Lung microvascular endothelial cell (primary cell): ENCODE data around the gene TMEM182. TPM values are rescaled to one million over a fixed set of nuclear protein-coding genes. Genes with fewer than 3 reads are reported as not detected.

Experiments used
- DNase-seq, 2 donors: peaks; one replicate each; pipeline versions ENCODE4 v3.0.0 to v3.0.0-alpha.2; 2010; ENCODE audit warnings: low read depth in 2 of 2
- total RNA-seq: library from RNA; depleted of rRNA; stranded (reverse); fragments of >200 nt; gene quantifications from 2 replicates; pipeline ENCODE4 v1.2.1, GENCODE V29; 2014

Gene TMEM182, protein sequence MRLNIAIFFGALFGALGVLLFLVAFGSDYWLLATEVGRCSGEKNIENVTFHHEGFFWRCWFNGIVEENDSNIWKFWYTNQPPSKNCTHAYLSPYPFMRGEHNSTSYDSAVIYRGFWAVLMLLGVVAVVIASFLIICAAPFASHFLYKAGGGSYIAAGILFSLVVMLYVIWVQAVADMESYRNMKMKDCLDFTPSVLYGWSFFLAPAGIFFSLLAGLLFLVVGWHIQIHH
- total RNA-seq, result 0.44 and 0.60 TPM in 2 replicates

DNA sequence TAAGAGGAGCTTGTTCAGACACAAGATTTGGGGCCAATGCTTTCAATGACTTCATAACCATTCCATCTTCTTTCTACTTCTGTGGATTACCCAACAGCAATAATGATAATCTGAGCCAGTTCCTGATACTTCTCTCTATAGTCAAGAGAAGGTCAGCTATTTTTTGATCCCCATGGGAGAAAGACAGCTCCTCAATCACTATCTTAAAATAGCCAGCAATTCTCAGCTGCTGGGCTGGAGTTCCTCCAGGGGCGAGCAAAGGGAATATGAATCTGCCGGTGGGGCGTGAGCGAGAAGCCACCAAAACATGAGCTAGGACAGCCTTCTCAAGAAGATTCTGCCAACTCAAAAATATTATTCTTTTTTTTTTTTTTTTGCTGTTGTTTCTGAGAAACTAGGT lies at the start of gene TMEM182:
Gene TMEM182, plus strand, starts transcription at position 269 of the 400 bp plus-strand sequence. CDS start 187 bp downstream, outside the sequence.
- no peak for DNase-seq

DNA sequence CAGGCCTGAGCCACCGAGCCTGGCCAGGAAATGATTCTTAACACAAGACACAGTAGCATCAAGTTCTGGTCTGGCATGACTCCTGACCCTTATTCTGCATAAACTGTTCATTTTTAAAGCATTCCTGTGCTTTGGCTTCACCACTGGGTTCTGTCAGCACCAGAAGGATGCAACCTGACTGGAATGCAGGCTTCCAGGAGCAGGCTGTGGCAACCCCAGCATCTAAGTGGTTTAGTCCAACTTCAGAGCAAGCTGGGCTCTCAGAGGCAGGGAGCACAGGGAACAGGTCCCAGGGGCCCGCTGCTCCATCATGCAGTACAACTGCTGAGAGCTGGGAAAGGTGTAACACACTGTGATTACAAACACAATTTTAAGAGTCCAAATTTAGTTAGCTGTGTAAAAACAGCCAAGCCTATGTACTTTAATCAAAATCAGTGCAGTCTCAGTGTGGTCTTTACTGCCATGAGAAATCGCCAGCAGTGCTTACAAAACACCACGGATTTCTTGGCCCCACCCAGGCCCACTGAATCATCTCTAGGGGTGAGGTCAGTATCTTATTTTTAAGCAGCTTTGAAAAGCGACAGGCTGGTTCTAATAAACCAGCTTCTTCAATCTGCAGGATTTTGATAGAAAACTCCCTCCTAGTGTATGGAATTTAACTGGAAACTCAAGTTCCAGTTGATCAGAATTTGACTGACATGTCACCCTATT lies 44.4 kb upstream of the TMEM182 start:
- no peak for DNase-seq

DNA sequence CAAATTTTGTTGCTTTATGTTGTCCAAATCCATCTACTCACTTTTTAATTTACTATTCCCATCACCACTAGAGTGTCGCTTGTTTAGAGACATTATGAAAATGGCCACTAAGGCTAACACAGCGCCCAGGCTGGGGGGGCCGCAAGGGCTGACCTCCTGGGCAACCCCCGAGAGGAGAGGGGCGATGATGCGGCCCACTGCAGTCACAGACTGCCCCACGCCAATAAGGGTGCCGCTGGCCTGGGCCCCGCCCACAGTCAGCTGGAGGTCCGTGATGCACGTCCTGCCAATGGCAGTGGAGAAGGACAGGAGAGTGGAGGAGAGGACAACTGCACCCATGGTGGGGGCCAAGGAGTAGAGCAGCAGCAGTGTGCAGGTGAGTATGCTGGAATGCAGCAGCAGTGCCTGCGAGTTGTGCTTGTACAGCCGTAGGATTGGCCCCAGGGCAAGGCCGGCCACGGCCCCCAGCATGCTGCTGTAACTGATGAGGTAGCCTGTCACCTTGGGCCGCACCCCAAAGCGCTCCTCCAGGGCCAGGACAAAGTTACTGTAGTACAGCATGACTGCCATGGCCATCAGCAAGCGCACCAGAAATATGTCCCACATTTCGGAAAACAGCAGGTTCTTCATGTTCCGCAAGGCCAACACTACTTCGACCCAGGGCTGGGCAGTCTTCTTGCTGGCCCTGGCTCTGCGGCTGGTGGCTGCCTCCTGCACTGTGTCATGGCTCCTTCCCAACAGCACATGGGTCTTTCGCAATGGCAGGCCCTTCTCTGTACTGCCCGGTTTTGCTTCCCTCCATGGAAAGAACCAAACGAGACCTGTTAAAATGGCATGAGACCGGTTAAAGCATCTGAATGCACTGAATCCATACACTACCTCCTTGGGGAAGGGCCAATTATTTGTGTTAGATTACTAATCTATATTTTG lies 43.2 kb upstream of the TMEM182 start:
- DNase-seq, result no peak

DNA sequence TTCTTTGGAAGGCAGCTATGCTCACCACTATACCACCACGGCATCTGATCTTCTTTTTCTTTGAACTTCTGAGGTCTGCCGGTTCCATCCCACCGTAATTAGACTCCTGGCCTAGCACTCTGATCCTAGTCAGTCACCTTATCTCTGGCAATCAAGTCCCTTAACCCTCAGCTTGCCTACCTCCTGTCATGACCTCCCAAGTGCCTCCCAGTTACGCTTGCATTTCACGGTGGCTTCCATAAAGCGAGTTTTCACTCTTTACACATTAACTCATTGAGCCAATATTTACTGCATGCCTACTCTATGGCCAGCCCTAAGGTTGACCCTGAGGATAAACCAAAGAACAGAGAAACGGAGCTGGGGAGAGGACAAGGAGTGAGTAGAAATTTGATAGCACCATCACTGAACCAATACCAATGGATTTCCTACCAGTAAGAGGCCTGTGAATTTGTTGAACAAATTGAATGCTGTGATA lies 37.8 kb upstream of the TMEM182 start:
- no peak for DNase-seq

DNA sequence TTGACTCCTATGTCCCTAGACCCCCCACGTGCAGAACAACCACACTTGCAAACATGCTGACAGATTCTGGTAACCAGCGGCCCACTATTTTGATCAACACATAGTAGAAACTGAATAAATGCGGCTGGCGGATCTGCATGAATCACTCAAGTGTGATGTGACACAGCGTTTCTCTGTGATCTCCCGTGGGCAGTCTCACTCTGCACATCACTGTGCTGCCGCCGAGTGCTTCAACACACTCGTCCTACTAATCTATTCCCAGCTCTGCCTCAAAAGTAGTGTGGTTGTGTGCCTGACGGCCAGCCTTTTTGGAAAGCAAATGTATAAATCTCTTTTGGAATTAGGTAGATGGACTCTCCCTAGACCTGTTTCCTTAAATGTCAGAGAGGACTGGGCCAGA lies 37.3 kb upstream of the TMEM182 start:
- DNase-seq, result no peak

DNA sequence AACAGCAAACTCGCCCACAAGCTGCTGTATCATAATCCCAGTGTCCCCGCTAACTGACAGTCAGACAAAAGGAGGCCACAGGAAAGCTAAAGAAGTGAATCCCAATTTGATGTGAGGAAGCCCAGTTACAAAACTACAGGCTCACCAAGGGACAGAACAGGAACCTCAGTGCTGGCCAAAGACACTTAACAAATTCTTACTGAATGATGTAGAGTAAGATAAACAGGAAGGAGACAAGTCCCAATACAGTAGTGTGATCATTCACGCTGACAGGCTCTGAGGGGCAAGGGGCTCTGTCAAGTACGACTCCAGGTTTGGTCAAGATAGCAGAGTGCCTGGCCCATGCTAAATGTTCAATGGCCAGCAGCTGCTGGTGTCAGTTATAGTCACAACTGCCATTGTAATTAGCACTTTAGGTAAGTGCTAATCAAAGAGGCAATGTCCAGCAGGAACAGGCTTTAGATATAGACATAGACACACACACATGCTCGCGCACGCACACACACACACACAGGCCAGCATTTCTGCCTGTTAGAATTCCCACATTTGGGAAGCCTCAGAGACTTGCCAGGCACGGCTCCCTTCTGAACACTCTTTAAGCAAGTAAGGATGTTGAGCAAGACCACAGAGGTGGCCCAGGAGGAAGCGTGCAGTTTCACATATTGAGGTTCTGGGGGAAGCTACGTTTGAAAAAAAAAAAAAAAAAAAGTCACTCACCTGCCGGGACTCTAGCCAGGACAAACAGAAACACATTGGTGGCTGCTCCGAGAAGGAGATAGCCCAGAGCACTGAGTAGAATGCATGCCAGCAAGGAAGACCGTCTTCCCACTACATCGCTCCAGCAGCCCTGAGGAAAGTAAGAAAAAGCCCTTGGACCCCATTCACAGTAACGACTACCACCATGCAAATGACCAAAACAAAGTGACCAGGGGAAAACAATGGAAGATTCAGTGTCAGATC lies 35.4 kb upstream of the TMEM182 start:
- DNase-seq, result peak in 1 of 2 donors; percentile 3

DNA sequence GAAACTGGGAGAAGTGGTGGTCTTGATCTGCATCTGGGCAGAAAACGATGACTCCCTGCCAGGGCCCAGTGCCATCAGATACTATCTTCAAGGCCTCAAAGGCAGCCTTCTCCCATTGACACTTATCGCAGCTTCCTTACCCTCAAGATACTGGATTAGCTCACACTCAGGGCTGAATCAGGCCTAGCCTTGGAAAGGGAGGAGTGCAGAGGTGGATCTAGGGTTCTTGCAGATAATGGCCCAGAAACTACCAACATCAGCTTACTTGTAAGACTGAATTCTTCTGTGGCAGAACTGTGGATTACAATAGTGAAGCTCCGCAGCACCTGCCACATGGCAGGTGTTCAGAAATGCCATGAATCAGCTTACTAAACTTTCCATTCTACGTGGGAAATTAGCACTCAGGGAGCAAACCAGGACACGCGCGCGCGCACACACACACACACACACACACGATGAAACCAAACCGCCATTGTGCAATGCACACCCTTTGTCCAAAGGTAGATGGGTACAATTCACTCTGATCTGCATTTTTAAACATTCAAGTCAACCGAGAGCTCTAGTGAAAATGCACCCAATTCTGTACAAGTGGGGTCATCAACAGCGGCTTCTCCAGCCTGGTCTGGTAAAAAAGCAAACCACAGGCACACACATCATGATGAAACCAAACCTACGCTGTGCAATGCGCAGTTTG lies 26.3 kb upstream of the TMEM182 start:
- DNase-seq, result peak in 1 of 2 donors; percentile 22

DNA sequence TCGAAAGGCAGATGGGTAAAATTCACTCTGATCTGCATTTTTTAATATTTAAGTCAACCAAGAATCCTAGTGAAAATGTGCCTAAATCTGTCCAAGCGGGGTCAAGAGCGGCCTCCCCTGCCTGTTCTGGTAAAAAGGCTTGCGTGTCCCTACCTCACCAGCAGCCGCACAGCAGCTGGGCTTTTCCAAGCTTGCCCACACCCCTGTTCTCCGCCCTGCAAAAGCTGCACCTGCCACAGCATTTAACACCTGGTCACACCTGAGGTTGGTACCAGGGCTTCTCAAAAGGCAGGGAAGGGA lies 25.8 kb upstream of the TMEM182 start:
- DNase-seq, result peak in 1 of 2 donors; percentile 17

DNA sequence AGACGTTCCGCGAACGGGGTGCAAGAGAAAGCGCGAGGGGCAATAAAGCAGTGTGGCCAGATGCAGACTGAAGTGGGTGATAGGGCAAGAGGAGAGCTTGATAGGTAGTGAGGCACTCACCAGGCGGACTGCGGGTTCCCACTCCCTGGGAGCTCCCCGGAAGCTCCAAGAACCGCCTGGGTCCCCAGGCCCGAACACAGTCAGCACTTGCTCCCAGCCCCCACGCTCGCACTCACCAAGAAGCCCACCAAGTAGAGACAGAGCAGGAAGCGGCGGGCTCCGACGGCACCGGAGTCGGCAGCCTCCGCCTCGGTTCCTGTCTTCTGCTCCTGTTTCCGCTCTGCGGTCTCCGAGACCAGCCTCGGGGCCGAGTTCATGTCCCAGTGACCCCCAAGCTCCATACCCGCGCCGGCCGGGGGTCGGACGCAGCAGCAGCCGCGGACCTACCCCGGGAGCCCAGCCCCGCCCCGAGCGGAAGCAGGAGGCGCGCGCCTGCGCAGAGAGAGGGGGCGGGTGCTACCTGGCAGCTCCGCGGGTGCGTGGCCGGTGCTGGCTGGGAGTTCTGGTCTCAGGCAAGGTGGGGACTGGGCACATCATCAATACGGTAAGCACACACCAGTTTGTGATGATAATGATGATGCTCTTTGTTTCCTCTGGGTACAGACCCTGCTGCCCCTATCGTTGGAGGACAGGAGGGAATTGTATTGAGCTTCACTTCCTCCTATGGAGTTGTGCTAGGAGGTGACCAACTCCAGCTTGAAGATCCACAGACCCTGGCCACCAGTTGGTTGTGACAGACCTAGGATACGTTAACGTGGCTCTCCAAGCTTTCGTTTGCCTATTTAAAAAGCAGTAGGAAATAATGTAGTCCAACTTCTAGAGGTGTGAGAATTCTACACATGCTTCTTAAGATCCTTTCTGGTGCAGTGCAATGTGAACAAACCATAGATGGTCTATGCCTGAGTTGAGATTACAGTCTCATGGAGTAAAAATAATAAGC lies 25.1 kb upstream of the TMEM182 start:
- peak; percentile 63 to 77 for DNase-seq

DNA sequence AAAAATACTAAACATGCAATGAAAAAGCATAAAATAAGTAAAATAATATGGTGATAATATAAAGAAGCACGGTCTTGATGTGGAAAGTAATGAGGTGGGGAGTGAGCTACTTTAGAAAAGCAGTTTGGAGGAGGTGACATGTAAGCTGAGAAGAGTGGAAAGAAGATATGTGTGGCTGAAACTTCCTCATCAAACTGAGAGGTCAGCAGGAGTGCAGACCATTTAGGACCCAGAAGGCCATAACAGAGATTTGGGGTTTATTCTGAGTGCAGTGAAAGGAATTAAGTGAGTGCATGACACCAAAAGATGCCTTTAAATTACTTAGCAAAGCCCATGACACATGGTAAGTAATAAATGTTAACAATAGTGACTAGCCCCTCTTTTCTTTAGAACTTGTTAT lies 24.4 kb upstream of the TMEM182 start:
- no peak for DNase-seq

DNA sequence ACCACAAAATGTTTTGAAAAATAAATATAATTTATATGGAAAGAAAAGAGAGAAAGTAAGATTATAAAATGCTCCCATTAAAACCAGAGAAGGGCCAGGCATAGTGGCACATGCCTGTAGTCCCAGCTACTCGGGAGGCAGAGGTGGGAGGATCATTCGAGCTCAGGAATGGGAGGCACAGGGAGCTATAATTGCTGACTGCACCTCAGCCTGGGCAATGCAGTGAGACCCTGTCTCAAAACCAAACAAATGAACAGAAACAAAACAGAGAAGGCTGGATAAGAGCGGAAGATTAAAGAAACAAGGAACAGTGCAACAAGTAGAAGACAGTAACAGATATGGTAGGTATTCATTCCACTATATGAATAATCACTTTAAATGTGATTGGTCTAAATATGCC lies 18.6 kb upstream of the TMEM182 start:
- no peak for DNase-seq

DNA sequence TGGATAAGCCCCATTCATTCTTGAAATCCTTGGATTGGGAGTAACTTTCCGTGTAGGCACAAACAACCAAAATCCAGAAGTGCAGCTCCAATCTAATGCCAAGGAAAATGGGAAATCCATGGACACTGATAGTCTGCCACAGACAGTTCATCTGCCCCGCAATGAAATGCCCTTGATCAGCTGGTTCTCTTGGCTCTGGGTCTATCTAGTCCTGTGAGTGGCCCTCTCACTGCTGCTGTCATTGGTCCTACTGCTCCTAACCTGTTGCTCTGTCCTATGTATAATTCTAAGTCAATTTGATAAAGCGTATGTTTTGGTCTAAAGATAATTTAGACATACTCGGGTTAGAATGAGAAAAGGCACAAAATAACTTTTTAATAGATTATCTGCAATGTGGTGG lies 13.7 kb upstream of the TMEM182 start:
- DNase-seq, result no peak

DNA sequence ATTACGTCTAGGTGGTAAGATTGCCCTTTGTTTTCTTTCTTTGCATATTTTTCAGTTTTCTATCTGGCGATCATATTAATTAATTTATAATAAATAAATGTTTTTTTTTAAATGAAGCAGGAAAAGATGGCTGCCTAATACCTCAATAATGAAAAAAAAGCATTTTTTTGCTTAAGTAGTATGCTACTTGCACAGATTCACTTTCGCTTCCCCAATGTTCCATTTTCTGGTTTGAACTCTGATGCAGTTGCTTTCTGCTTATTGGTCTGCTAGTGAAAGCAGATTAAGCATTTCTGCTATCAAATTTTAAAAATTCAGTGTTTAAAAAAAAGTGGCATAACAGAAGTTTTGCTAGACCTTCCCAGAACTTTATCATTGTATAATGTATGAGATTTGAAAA lies 11.9 kb upstream of the TMEM182 start:
- DNase-seq, result no peak

DNA sequence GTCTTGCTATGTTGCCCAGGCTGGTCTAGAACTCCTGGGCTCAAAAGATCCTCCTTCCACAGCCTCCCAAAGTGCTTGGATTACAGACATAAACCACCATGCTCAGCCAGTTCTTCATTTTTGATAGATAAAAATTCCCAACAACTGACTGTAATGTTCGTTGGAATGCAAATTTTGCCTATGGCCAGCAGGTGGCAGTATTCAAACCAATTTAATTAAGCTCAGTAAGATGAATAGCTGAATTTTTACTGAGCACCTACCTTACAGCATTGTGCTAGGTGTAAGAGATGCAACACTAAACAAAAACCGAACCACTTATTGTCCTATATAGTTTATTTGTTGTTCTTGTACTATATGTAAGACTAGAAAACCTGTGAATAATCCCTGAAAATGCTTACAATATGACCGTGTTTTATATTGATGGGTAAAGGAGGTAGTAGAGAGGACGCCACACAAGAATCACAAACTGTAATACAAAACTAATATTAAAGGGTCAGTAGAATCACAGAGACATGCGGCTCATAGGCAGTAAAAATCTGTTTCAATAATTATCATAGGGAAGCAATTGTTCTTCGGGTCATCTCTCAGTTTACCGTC lies 8.2 kb upstream of the TMEM182 start:
- peak; percentile 56 to 67 for DNase-seq

DNA sequence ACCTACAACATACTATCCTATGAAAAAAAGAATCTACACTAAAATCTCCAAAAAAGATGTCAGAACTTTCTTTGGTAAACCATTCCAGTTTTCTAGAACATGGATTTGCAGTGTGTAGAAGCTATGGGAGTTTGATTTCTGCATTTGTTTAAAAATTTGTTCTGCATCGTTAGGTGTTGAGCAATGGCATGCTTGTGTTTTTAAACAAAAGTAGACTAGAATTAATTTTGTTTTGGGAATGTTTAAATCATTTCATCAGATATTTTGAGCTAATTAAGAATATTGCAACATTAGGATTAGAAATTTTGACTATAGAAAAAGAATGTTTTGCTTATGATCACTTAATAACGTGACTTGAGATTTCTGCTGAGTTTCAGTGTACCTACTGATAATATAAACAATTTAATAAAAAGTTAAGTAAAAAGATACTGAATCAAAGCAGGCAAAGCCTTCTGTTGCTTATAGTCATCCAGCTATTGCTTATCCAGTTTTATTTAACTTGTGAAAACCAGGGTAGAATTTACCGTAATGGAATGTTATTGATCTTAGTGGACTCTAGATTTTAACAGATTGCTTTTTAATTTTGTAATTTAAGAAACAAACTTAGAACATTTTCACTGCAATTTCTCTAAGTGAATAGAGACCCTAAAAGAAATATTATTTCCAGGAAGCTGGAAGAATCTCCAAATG lies 7.2 kb upstream of the TMEM182 start:
- DNase-seq, result no peak

DNA sequence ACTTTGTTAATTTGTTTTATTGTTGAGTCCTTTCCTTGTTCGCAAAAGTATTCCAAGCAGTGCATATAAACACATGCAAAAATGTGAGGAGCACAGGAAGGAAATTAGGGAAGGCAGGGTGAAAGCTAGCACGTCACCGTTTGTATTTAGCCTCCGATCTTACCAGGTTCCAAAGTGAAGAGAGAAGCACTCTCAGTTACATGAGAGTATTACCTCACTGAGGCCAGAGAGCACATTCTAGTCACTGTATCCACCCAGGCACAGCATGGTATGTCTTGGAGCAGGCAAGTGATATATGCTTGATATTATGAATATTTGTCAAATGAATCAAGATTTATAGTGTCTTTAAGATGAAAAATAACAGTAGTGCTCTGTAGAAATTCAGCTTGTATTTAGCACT lies 6.5 kb upstream of the TMEM182 start:
- DNase-seq, result peak; percentile 4 to 5

DNA sequence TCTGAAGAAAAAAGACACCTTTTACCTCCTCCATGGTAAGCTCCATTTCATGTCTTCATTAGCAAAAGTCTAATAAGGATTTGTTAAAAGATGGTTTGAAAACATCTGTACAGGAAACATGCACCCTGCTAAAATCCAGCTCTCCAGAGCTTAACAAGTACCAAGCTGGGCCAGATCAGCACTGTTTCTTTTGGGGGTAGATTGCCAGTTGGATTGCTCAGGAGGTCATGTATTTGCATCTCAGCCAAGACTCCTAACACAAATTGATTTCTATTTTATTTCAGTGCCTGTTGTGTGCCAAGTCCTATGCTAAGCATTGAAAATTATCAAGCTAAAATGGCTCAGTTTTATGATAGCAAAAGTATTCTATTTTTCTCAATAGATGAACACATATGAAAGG lies 3.4 kb upstream of the TMEM182 start:
- DNase-seq, result no peak

DNA sequence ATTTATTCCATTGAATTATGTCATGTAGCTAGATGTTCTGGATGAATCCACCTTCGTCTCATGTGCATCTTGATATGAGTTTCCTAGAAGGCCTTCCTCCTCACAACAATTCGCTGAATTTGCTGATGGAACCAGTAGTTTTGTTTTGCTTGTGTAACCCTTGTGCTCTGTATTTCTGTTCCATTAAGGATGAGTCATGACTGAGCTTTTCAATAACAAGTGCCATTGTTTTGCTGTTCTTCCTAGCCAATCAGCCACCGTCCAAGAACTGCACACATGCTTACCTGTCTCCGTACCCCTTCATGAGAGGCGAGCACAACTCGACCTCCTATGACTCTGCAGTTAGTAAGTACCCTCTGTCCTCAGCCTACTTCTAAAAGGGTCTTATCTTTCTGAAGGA lies 2.3 kb downstream of the TMEM182 start:
- DNase-seq, result peak; percentile 12 to 64
